ENCODE results near the gene ERCC6L2. TPM values are rescaled to one million over a fixed set of nuclear protein-coding genes. Genes with fewer than 3 reads are reported as not detected.

The ERCC6L2 gene
- total and polyA plus RNA-seq, 2 donors (not counting 1 experiment from before 2014, with no cell fraction given), result 10.1 to 52.0 TPM

DNA sequence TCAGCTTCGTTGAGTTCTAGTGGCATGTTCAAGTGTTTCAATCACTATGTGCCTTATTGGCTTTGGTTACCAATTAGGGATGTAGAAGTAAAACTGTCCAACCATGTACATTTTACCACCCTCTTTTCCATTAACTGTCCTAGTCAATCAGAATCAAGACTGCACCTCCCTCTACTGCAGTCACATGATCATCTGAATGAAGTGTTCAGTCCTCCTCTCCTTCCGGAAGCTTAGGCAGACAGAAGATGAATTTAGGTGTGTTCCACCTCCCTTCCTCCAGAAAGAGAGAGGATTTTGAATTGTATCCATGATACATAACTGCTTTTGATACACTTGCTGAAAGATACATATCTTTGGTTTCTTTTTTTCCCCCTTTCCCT, 133.7 kb downstream of the ERCC6L2 start:
- Histone ChIP-seq H3K27ac (ENCODE audit: low read length in 2 of 2) (no peak overlapping the region), H3K4me2 (replicated peaks; ENCODE audit: low read depth, low read length, poor library complexity, severe bottlenecking) (no peak overlapping the region), H3K36me3 (replicated peaks in 1 of 2; ENCODE audit: control extremely low read depth in 1 of 2, control insufficient read depth in 1 of 2, extremely low read depth in 1 of 2, insufficient read depth in 2 of 2, low read length in 1 of 2) (peaks cover 7 to 38% of the 10 kb centered on the region in 2 experiments), H2AFZ (ENCODE audit: insufficient read depth, low read depth, low read length, poor library complexity, severe bottlenecking) (no peak overlapping the region), H3K9me3 (ENCODE audit: control extremely low read depth in 1 of 3, control insufficient read depth in 2 of 3, insufficient read depth in 1 of 3, low read length in 2 of 3) (no peaks in the 10 kb centered on the region), H3K27me3 (replicated peaks in 1 of 4; ENCODE audit: control extremely low read depth in 1 of 4, control insufficient read depth in 3 of 4, insufficient read depth in 4 of 4, low read length in 3 of 4) (no peaks in the 10 kb centered on the region), H3K9ac (ENCODE audit: low read length) (no peak overlapping the region), H3K79me2 (ENCODE audit: control insufficient read depth, insufficient read depth, low read length) (no peaks in the 10 kb centered on the region), H3K4me1 (ENCODE audit: control insufficient read depth in 2 of 2, insufficient read depth in 2 of 2, low read length in 2 of 2) (no peaks in the 10 kb centered on the region), H4K20me1 (ENCODE audit: control insufficient read depth, insufficient read depth, low read length, poor library complexity, severe bottlenecking) (no peaks in the 10 kb centered on the region), H3K4me3 (ENCODE audit: control extremely low read depth in 1 of 5, extremely low read depth in 1 of 5, insufficient read depth in 1 of 5, low read depth in 2 of 5, low read length in 4 of 5) (no peak overlapping the region)
- Mint-ChIP-seq H3K9me3 (ENCODE audit: insufficient read depth) (peaks cover 3% of the 10 kb centered on the region), H3K4me3 (no peak overlapping the region), H3K27me3 (no peaks in the 10 kb centered on the region), H3K27ac (no peak overlapping the region), H3K4me1 (no peaks in the 10 kb centered on the region)
- WGBS (ENCODE audit: insufficient coverage), result 78% methylated on average over 1 of the region's 2 CpGs
- CTCF ChIA-PET, result no interaction called here
- POLR2A ChIA-PET, result no interaction called here
- no peak for ATAC-seq (ENCODE audit: low read depth)
- intact Hi-C loops (cut with micrococcal nuclease), result no loop called here
- no peak for TF ChIP-seq EZH2 (IDR thresholded peaks at IDR 0.05; ENCODE audit: borderline replicate concordance, insufficient read depth, low read depth, low read length, poor library complexity, severe bottlenecking)
- TF ChIP-seq, protein P1, sequence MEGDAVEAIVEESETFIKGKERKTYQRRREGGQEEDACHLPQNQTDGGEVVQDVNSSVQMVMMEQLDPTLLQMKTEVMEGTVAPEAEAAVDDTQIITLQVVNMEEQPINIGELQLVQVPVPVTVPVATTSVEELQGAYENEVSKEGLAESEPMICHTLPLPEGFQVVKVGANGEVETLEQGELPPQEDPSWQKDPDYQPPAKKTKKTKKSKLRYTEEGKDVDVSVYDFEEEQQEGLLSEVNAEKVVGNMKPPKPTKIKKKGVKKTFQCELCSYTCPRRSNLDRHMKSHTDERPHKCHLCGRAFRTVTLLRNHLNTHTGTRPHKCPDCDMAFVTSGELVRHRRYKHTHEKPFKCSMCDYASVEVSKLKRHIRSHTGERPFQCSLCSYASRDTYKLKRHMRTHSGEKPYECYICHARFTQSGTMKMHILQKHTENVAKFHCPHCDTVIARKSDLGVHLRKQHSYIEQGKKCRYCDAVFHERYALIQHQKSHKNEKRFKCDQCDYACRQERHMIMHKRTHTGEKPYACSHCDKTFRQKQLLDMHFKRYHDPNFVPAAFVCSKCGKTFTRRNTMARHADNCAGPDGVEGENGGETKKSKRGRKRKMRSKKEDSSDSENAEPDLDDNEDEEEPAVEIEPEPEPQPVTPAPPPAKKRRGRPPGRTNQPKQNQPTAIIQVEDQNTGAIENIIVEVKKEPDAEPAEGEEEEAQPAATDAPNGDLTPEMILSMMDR (IDR thresholded peaks at IDR 0.05), result no peak
- no peak for DNase-seq

DNA sequence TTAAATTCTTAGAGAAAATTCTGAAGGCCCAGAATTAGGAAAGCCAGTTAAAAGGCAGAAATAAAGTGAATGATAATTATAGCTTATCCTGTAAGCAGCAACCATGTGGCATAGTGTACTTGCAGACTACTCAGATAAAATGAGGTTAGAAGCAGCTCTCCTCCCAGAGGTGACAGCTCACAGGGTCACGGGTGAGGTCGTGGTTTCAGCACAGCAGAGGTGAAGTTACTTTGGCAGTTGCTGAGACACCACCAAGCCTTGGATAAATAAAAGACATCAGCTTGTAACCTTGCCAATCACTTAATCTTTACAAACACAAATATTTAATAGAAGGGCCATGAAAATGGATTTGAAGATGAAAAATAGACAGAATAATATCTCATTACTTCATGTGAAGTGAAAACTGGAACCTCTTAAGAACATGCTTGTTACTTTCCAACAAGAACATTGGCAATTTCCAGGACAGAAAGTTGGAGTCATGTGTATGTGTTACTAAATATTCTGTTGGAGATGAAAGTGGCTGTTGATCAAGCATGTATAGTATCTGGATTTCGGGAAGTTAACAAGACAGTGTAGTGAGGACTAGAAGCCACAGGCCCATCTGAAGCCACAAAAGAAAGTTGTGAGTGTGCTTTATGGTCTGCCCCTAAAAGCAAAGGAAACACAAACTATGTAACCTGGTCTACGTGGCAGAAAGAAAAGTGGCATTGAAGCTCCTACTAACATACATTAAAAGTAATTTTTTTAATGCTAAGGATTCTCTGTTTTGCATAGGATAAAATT, 134.4 kb downstream of the ERCC6L2 start:
- Mint-ChIP-seq H3K27ac (no peak overlapping the region), H3K4me1 (no peaks in the 10 kb centered on the region), H3K4me3 (no peak overlapping the region), H3K9me3 (ENCODE audit: insufficient read depth) (peaks cover 3% of the 10 kb centered on the region), H3K27me3 (no peaks in the 10 kb centered on the region)
- H2AFZ ChIP-seq (ENCODE audit: insufficient read depth, low read depth, low read length, poor library complexity, severe bottlenecking), result no peak overlapping the region
- no peak overlapping the region for H3K4me3 ChIP-seq (ENCODE audit: control extremely low read depth in 1 of 5, extremely low read depth in 1 of 5, insufficient read depth in 1 of 5, low read depth in 2 of 5, low read length in 4 of 5)
- no peak overlapping the region for H3K9ac ChIP-seq (ENCODE audit: low read length)
- no peaks in the 10 kb centered on the region for H3K4me1 ChIP-seq (ENCODE audit: control insufficient read depth in 2 of 2, insufficient read depth in 2 of 2, low read length in 2 of 2)
- peaks cover 7 to 33% of the 10 kb centered on the region in 2 experiments for H3K36me3 ChIP-seq (replicated peaks in 1 of 2; ENCODE audit: control extremely low read depth in 1 of 2, control insufficient read depth in 1 of 2, extremely low read depth in 1 of 2, insufficient read depth in 2 of 2, low read length in 1 of 2)
- ChIA-PET CTCF (no interaction called here), POLR2A (no interaction called here)
- DNase-seq (no peak), ATAC-seq (ENCODE audit: low read depth) (no peak)
- intact Hi-C loops (cut with micrococcal nuclease), result no loop called here
- H4K20me1 ChIP-seq (ENCODE audit: control insufficient read depth, insufficient read depth, low read length, poor library complexity, severe bottlenecking), result no peaks in the 10 kb centered on the region
- no peak overlapping the region for H3K4me2 ChIP-seq (replicated peaks; ENCODE audit: low read depth, low read length, poor library complexity, severe bottlenecking)
- 100% methylated on average over 1 of the region's 4 CpGs for WGBS (ENCODE audit: insufficient coverage)
- H3K79me2 ChIP-seq (ENCODE audit: control insufficient read depth, insufficient read depth, low read length), result no peaks in the 10 kb centered on the region
- no peaks in the 10 kb centered on the region for H3K27me3 ChIP-seq (replicated peaks in 1 of 4; ENCODE audit: control extremely low read depth in 1 of 4, control insufficient read depth in 3 of 4, insufficient read depth in 4 of 4, low read length in 3 of 4)
- TF ChIP-seq, protein P1 (IDR thresholded peaks at IDR 0.05), result no peak
- no peak for TF ChIP-seq EZH2 (IDR thresholded peaks at IDR 0.05; ENCODE audit: borderline replicate concordance, insufficient read depth, low read depth, low read length, poor library complexity, severe bottlenecking)
- H3K27ac ChIP-seq (ENCODE audit: low read length in 2 of 2), result no peak overlapping the region
- H3K9me3 ChIP-seq (ENCODE audit: control extremely low read depth in 1 of 3, control insufficient read depth in 2 of 3, insufficient read depth in 1 of 3, low read length in 2 of 3), result no peaks in the 10 kb centered on the region

Measured in B cell (primary cell).